A549 (cell line): Measurements from ENCODE around the gene NEMF. TPM values are rescaled to one million over a fixed set of nuclear protein-coding genes. Genes with fewer than 3 reads are reported as not detected.

Experiments used
- ATAC-seq, 2 experiments: fragments of 200-7000 bp in 1 of 2; fragments of >200 bp in 1 of 2; cut with Nextera tagmentation in 1 of 2; cut with Tn5 transposase in 1 of 2; 3 replicates each; pipeline versions ENCODE4 v1.8.0 to v1.9.1; 2018 to 2020; ENCODE audit warnings: mild to moderate bottlenecking in 1 of 2, moderate library complexity in 1 of 2
- CTCF ChIA-PET: fragments of 300-600 bp; sonication (Branson Sonifier 250); formaldehyde crosslinking; extraction: SDS; loops from one replicate; lab custom pipeline; 2021; ENCODE audit warnings: antibody characterized with exemption, inconsistent platforms; lab: Yijun Ruan, JAX
- POLR2A ChIA-PET: fragments of 350-600 bp; formaldehyde crosslinking; extraction: SDS; loops from one replicate; lab custom pipeline; 2021; ENCODE audit warnings: antibody characterized with exemption, inconsistent platforms; lab: Yijun Ruan, JAX
- DNase-seq, 2 experiments: peaks; one replicate each; pipeline versions ENCODE4 v3.0.0 to v3.0.0-alpha.2; 2011 to 2016; ENCODE audit warnings: low read depth in 1 of 2, low spot score in 1 of 2
- FAIRE-seq: peaks from 2 replicates; lab custom pipeline; 2011; peaks lifted over from hg19 to GRCh38; lab: Jason Lieb, UNC
- H3K27ac ChIP-seq, 2 experiments: fragments of >200 bp; sonication (Bioruptor Twin); formaldehyde crosslinking; 3 replicates each; pipeline ENCODE4 v1.5.1; 2016 to 2017
- H3K4me1 ChIP-seq: fragments of >200 bp; sonication (Bioruptor Twin); formaldehyde crosslinking; 3 replicates; pipeline ENCODE4 v1.6.1; 2016
- H3K4me2 ChIP-seq: fragments of >200 bp; sonication (Bioruptor Twin); formaldehyde crosslinking; 3 replicates; pipeline ENCODE4 v1.6.1; 2016
- H3K4me3 ChIP-seq: fragments of >200 bp; sonication (Bioruptor Twin); formaldehyde crosslinking; 3 replicates; pipeline ENCODE4 v1.5.1; 2016
- H3K9me3 ChIP-seq: fragments of >200 bp; sonication (Bioruptor Twin); formaldehyde crosslinking; 3 replicates; pipeline ENCODE4 v1.6.1; 2016
- BHLHE40 ChIP-seq: IDR thresholded peaks from 2 replicates; pipeline ENCODE4 v1.6.1; 2012; ENCODE audit warnings: low read depth, low read length, inconsistent platforms
- CBX2 ChIP-seq: fragments of 200-600 bp; sonication (generic); IDR thresholded peaks from 2 replicates; pipeline ENCODE4 v1.6.1; 2016; ENCODE audit warnings: low read depth, mild to moderate bottlenecking, borderline replicate concordance
- CEBPB ChIP-seq, 2 experiments: fragments of >200 bp in 1 of 2; sonication (Bioruptor Twin) in 1 of 2; formaldehyde crosslinking in 1 of 2; IDR thresholded peaks; 2 replicates each; pipeline ENCODE4 v1.6.1; 2012 to 2016
- EP300 ChIP-seq, 2 experiments: fragments of >200 bp; sonication (Bioruptor Twin); formaldehyde crosslinking; IDR thresholded peaks; 2 replicates in 1 of 2; 3 replicates in 1 of 2; pipeline ENCODE4 v1.6.1; 2016 to 2017
- FOSL2 ChIP-seq, 2 experiments: fragments of 450-650 bp in 1 of 2; fragments of >200 bp in 1 of 2; sonication (Bioruptor Twin) in 1 of 2; formaldehyde crosslinking; IDR thresholded peaks; 2 replicates each; pipeline versions ENCODE4 v1.5.0 to v1.6.1; 2016 to 2020; ENCODE audit warnings: mild to moderate bottlenecking in 1 of 2, moderate library complexity in 1 of 2
- GATA3 ChIP-seq: IDR thresholded peaks from 2 replicates; pipeline ENCODE4 v1.6.1; 2012; ENCODE audit warnings: borderline replicate concordance
- HEYL ChIP-seq: fragments of 250-450 bp; sonication (Bioruptor Pico); IDR thresholded peaks from 2 replicates; pipeline ENCODE4 v1.8.0; 2021; ENCODE audit warnings: mild to moderate bottlenecking, moderate library complexity
- HOXB5 ChIP-seq: fragments of 250-450 bp; sonication (Bioruptor Pico); IDR thresholded peaks from 2 replicates; pipeline ENCODE4 v1.5.0; 2020; ENCODE audit warnings: mild to moderate bottlenecking, moderate library complexity
- JUNB ChIP-seq: fragments of >200 bp; sonication (Bioruptor Twin); formaldehyde crosslinking; IDR thresholded peaks from 2 replicates; pipeline ENCODE4 v1.6.1; 2016
- KDM1A ChIP-seq: fragments of 200-600 bp; sonication (generic); IDR thresholded peaks from 2 replicates; pipeline ENCODE4 v1.6.1; 2016; ENCODE audit warnings: low read depth, mild to moderate bottlenecking
- MAZ ChIP-seq: fragments of 150-350 bp; IDR thresholded peaks from 2 replicates; pipeline ENCODE4 v1.6.1; 2014; ENCODE audit warnings: antibody characterized with exemption, low read depth, low read length, borderline replicate concordance
- MYC ChIP-seq: IDR thresholded peaks from 2 replicates; pipeline ENCODE4 v1.6.1; 2012; ENCODE audit warnings: mild to moderate bottlenecking, inconsistent platforms, low read length, improper control_type of control experiment, borderline replicate concordance
- PHF8 ChIP-seq: fragments of 200-600 bp; sonication (generic); IDR thresholded peaks from 2 replicates; pipeline ENCODE4 v1.6.1; 2016; ENCODE audit warnings: low read depth, mild to moderate bottlenecking, antibody characterized with exemption, moderate library complexity, borderline replicate concordance
- POLR2A ChIP-seq: IDR thresholded peaks from 2 replicates; pipeline ENCODE4 v1.6.1; 2012; ENCODE audit warnings: mild to moderate bottlenecking, low read length
- POLR2AphosphoS2 ChIP-seq: conservative IDR thresholded peaks from 2 replicates; pipeline ENCODE4 v1.6.1; 2012; ENCODE audit warnings: low read length, improper control_type of control experiment, inconsistent platforms
- RAD21 ChIP-seq, 2 experiments: fragments of >200 bp in 1 of 2; sonication (Bioruptor Twin) in 1 of 2; formaldehyde crosslinking in 1 of 2; IDR thresholded peaks in 1 of 2; conservative IDR thresholded peaks in 1 of 2; 2 replicates in 1 of 2; 3 replicates in 1 of 2; pipeline ENCODE4 v1.6.1; 2012 to 2018; ENCODE audit warnings: inconsistent platforms in 1 of 2
- RCOR1 ChIP-seq: fragments of 150-350 bp; IDR thresholded peaks from 2 replicates; pipeline ENCODE4 v1.6.1; 2014; ENCODE audit warnings: antibody characterized with exemption, low read length, low read depth
- TFCP2L1 ChIP-seq: fragments of 250-450 bp; sonication (Bioruptor Pico); IDR thresholded peaks from 2 replicates; pipeline ENCODE4 v1.5.0; 2021; ENCODE audit warnings: mild to moderate bottlenecking
- WGBS: methylation state at CpG from one replicate; pipeline ENCODE4 v1.1.6; 2017; ENCODE audit errors: missing lambda C conversion rate; 5-methylcytosine and 5-hydroxymethylcytosine counted together
- polyA plus RNA-seq, 4 experiments: library from polyadenylated mRNA; depleted of rRNA in 3 of 4; stranded (reverse); fragments of >200 nt; fragmentation: RNase III in 1 of 4; extraction: RNeasy Plus Mini Kit Qiagen cat#74134 plus additional on column Dnase treatment in 1 of 4; gene quantifications; 2 replicates in 3 of 4; 3 replicates in 1 of 4; pipeline ENCODE4 v1.2.3, GENCODE V29; 2011 to 2017
- TF ChIP-seq, protein P1 (sequence below): fragments of 200-600 bp; sonication (generic); IDR thresholded peaks from 2 replicates; pipeline ENCODE4 v1.6.1; 2016; ENCODE audit warnings: antibody characterized with exemption, mild to moderate bottlenecking, moderate library complexity
- TF ChIP-seq, protein P2 (sequence below): fragments of >200 bp; sonication (Bioruptor Twin); formaldehyde crosslinking; IDR thresholded peaks from 3 replicates; pipeline ENCODE4 v1.5.1; 2016
- TF ChIP-seq, protein P3 (sequence below): fragments of 450-650 bp; IDR thresholded peaks from 2 replicates; pipeline ENCODE4 v1.6.1; 2014; ENCODE audit warnings: antibody characterized with exemption
- TF ChIP-seq, protein P4 (sequence below): IDR thresholded peaks from 2 replicates; pipeline ENCODE4 v1.6.1; 2012
- TF ChIP-seq, protein P5 (sequence below): fragments of 250-450 bp; sonication (Bioruptor Pico); IDR thresholded peaks from 2 replicates; pipeline ENCODE4 v1.5.0; 2021; ENCODE audit warnings: mild to moderate bottlenecking, moderate library complexity, borderline replicate concordance

NEMF gene
- polyA plus RNA-seq, 2 of the 4 experiments (the other 2 are of a cell fraction): 58.3 to 59.6 TPM

DNA sequence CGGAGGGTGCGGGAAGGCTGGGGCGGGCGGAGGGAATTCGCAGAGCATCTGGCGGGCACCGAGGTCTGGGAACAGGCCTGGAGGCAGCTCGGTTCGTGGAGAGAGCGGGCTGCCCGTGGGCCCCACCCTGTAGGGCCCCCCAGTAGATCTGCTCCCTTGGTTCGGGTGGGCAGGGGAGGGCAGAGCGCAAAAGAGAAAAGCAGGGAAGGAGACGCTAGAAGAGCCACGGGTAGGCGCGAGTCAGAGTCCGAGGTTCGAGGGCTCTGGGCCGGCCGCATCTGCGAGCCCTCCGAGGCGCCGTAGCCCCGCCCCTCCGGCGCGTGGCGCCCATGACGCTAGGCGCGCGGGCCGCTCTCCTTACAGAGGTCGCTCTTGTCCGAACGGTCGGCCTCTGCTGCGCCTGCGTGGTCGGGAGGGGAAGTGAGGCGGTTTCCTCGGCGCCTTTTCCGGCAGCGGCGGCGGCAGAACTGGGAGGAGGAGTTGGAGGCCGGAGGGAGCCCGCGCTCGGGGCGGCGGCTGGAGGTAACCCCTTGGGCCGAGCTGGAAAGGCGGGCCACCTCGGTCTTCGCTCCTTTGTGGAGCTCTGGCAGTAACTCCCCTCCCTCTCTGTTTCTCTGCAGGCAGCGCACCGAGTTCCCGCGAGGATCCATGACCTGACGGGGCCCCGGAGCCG lies 40.2 kb upstream of the NEMF start, which contains the start of gene ARF6 (continued):
- TF ChIP-seq, protein P1, sequence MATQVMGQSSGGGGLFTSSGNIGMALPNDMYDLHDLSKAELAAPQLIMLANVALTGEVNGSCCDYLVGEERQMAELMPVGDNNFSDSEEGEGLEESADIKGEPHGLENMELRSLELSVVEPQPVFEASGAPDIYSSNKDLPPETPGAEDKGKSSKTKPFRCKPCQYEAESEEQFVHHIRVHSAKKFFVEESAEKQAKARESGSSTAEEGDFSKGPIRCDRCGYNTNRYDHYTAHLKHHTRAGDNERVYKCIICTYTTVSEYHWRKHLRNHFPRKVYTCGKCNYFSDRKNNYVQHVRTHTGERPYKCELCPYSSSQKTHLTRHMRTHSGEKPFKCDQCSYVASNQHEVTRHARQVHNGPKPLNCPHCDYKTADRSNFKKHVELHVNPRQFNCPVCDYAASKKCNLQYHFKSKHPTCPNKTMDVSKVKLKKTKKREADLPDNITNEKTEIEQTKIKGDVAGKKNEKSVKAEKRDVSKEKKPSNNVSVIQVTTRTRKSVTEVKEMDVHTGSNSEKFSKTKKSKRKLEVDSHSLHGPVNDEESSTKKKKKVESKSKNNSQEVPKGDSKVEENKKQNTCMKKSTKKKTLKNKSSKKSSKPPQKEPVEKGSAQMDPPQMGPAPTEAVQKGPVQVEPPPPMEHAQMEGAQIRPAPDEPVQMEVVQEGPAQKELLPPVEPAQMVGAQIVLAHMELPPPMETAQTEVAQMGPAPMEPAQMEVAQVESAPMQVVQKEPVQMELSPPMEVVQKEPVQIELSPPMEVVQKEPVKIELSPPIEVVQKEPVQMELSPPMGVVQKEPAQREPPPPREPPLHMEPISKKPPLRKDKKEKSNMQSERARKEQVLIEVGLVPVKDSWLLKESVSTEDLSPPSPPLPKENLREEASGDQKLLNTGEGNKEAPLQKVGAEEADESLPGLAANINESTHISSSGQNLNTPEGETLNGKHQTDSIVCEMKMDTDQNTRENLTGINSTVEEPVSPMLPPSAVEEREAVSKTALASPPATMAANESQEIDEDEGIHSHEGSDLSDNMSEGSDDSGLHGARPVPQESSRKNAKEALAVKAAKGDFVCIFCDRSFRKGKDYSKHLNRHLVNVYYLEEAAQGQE: peak; percentile 46; the same call in 1 of the 2 replicates
- TF ChIP-seq, protein P2, sequence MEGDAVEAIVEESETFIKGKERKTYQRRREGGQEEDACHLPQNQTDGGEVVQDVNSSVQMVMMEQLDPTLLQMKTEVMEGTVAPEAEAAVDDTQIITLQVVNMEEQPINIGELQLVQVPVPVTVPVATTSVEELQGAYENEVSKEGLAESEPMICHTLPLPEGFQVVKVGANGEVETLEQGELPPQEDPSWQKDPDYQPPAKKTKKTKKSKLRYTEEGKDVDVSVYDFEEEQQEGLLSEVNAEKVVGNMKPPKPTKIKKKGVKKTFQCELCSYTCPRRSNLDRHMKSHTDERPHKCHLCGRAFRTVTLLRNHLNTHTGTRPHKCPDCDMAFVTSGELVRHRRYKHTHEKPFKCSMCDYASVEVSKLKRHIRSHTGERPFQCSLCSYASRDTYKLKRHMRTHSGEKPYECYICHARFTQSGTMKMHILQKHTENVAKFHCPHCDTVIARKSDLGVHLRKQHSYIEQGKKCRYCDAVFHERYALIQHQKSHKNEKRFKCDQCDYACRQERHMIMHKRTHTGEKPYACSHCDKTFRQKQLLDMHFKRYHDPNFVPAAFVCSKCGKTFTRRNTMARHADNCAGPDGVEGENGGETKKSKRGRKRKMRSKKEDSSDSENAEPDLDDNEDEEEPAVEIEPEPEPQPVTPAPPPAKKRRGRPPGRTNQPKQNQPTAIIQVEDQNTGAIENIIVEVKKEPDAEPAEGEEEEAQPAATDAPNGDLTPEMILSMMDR: 0 out of 3 replicates have a peak, but pooled peaks have one; percentile 12
- TF ChIP-seq BHLHE40: no peak
- peak; percentile 17; the same call in 1 of the 2 replicates for TF ChIP-seq PHF8
- peak; percentile 18 to 46; a peak in 4 of 5 replicates for TF ChIP-seq RAD21 (conservative IDR thresholded peaks at IDR 0.05 in 1 of 2, IDR thresholded peaks at IDR 0.05 in 1 of 2)

DNA sequence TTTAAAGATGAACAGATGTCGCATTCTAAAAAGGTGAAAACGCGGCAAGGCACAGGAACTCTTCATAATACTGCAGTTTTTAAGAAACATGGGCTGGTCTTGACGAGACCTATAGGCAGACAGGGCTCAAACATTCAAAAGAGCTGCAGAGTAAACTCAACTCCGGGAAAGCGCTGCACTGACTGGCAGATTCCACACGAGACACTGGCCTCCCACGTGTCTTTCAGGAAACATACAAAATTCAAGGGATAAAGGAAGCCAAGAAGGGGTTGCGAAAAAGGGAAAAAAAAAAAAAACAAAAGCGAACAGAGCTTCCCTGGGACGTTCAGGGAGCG lies 39.7 kb upstream of the NEMF start:
- peak; percentile 72 to 77 for ATAC-seq
- peak; percentile 81 to 91 for DNase-seq
- TF ChIP-seq HEYL (no peak), CBX2 (no peak), CEBPB (IDR thresholded peaks at IDR 0.05) (peak in 1 of 2 experiments; percentile 37; a peak in 1 of 4 replicates), MYC (peak; percentile 76; the same call in 1 of the 2 replicates), HOXB5 (CRISPR knock-in tag) (no peak), EP300 (IDR thresholded peaks at IDR 0.05) (no peak), GATA3 (no peak)
- TF ChIP-seq, protein P3, sequence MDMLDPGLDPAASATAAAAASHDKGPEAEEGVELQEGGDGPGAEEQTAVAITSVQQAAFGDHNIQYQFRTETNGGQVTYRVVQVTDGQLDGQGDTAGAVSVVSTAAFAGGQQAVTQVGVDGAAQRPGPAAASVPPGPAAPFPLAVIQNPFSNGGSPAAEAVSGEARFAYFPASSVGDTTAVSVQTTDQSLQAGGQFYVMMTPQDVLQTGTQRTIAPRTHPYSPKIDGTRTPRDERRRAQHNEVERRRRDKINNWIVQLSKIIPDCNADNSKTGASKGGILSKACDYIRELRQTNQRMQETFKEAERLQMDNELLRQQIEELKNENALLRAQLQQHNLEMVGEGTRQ: 0 out of 2 replicates have a peak, but pooled peaks have one; percentile 22
- TF ChIP-seq, protein P4, sequence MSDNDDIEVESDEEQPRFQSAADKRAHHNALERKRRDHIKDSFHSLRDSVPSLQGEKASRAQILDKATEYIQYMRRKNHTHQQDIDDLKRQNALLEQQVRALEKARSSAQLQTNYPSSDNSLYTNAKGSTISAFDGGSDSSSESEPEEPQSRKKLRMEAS: peak; percentile 91
- Histone ChIP-seq H3K4me3 (peak overlapping the region; percentile 67), H3K9me3 (no peaks in the 10 kb centered on the region), H3K4me1 (peaks cover 16% of the 10 kb centered on the region), H3K4me2 (peak overlapping the region; percentile 98), H3K27ac (peak overlapping the region; percentile 96 to 98)
- ChIA-PET CTCF (interaction anchor here (0.6 to 3.6 kb wide), 21 partner anchors 10 to 406 kb away, joined by 3 to 29 read pairs (median 3); partner anchors contain the start of gene VCPKMT), POLR2A (interaction anchor here (0.6 to 2.3 kb wide), 19 partner anchors 10 to 224 kb away, joined by 3 to 21 read pairs (median 5); partner anchors contain the start of gene NEMF)
- 3% methylated on average over 12 of the region's 12 CpGs for WGBS
- FAIRE-seq: no peak

DNA sequence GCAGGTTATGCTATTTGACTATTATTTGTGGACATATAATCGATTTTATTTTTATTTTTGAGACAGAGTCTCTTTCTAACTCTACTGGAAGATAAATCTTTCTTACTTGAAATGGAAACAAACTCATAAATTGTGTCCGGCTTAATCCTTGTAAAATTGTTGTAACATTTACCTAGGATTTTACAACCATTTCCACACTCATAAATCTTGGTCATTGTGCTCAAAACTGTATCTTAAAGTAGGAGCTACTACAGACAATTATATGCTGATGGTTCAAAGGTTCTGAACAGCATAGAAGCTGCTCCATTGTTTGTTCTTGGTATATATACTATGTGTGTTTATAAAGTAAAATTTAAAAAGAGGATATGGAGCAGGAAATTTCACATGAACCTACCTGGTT lies 35.7 kb upstream of the NEMF start:
- no peak for ATAC-seq
- Histone ChIP-seq H3K9me3 (no peaks in the 10 kb centered on the region), H3K4me2 (no peak overlapping the region), H3K4me1 (peaks cover 6% of the 10 kb centered on the region), H3K27ac (no peak overlapping the region), H3K4me3 (no peak overlapping the region)
- FAIRE-seq: no peak
- ChIA-PET CTCF (interaction anchor here (0.7 to 2.4 kb wide), 5 partner anchors 9 to 217 kb away, joined by 3 to 12 read pairs (median 7); no protein-coding TSS in a partner anchor), POLR2A (no interaction called here)
- DNase-seq: no peak
- WGBS: 42% methylated on average over 2 of the region's 2 CpGs
- TF ChIP-seq, protein P5, sequence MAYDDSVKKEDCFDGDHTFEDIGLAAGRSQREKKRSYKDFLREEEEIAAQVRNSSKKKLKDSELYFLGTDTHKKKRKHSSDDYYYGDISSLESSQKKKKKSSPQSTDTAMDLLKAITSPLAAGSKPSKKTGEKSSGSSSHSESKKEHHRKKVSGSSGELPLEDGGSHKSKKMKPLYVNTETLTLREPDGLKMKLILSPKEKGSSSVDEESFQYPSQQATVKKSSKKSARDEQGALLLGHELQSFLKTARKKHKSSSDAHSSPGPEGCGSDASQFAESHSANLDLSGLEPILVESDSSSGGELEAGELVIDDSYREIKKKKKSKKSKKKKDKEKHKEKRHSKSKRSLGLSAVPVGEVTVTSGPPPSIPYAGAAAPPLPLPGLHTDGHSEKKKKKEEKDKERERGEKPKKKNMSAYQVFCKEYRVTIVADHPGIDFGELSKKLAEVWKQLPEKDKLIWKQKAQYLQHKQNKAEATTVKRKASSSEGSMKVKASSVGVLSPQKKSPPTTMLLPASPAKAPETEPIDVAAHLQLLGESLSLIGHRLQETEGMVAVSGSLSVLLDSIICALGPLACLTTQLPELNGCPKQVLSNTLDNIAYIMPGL: no peak
- no peak for TF ChIP-seq POLR2A
- no peak for TF ChIP-seq JUNB
- TF ChIP-seq, protein P3: no peak
- no peak for TF ChIP-seq MAZ
- no peak for TF ChIP-seq RCOR1
- no peak for TF ChIP-seq TFCP2L1 (CRISPR knock-in tag)
- TF ChIP-seq KDM1A: no peak
- TF ChIP-seq FOSL2 (IDR thresholded peaks at IDR 0.05): no peak
- TF ChIP-seq FOSL2 (CRISPR knock-in tag; IDR thresholded peaks at IDR 0.05): no peak
- TF ChIP-seq POLR2AphosphoS2: no peak
- no peak for TF ChIP-seq MYC
